IPS DF 4.7 (cell line): ENCODE data around the gene SLC38A6.

Experiments used
- DNase-seq: peaks from one replicate; pipeline ENCODE4 v3.0.0-alpha.2; 2013; ENCODE audit warnings: low spot score; ENCODE audit errors: extremely low read depth

The SLC38A6 gene

GRCh38 chr14:60980811-60981632 is at the start of gene SLC38A6, which contains the start of gene TRMT5:
Gene SLC38A6, plus strand, starts transcription at chr14:60981245. Its CDS starts 33 bp downstream, at chr14:60981278.
Gene TRMT5, minus strand, starts transcription at chr14:60981079. Its CDS starts 106 bp downstream, at chr14:60980973.
- DNase-seq = peak; percentile 74

- DNase-seq = no peak
Measured at GRCh38 chr14:60933920-60934655, 47.0 kb upstream of the SLC38A6 start.

GRCh38 chr14:60935319-60935718 is 45.7 kb upstream of the SLC38A6 start:
- DNase-seq = no peak

GRCh38 chr14:60943637-60944032 is 37.4 kb upstream of the SLC38A6 start:
- no peak for DNase-seq

- no peak for DNase-seq
Measured at GRCh38 chr14:60944204-60944603, 36.8 kb upstream of the SLC38A6 start.

GRCh38 chr14:60945984-60946383 is 35.1 kb upstream of the SLC38A6 start:
- DNase-seq = no peak

GRCh38 chr14:60946773-60947172 is 34.3 kb upstream of the SLC38A6 start:
- no peak for DNase-seq

GRCh38 chr14:60951776-60952435 is 29.1 kb upstream of the SLC38A6 start:
- no peak for DNase-seq

- no peak for DNase-seq
Measured at GRCh38 chr14:60956202-60956601, 24.8 kb upstream of the SLC38A6 start.

- DNase-seq = no peak
Measured at GRCh38 chr14:60956632-60957031, 24.4 kb upstream of the SLC38A6 start.

- DNase-seq = no peak
Measured at GRCh38 chr14:60958146-60958545, 22.9 kb upstream of the SLC38A6 start.

GRCh38 chr14:60963761-60964160 is 17.3 kb upstream of the SLC38A6 start:
- no peak for DNase-seq

GRCh38 chr14:60964904-60965303 is 16.1 kb upstream of the SLC38A6 start:
- DNase-seq = no peak

- no peak for DNase-seq
Measured at GRCh38 chr14:60965402-60965801, 15.6 kb upstream of the SLC38A6 start.

GRCh38 chr14:60968099-60968498 is 12.9 kb upstream of the SLC38A6 start:
- no peak for DNase-seq

GRCh38 chr14:60968671-60969070 is 12.4 kb upstream of the SLC38A6 start:
- DNase-seq = no peak

GRCh38 chr14:60970146-60970545 is 10.9 kb upstream of the SLC38A6 start:
- no peak for DNase-seq

- no peak for DNase-seq
Measured at GRCh38 chr14:60971271-60971670, 9.8 kb upstream of the SLC38A6 start.

GRCh38 chr14:60972295-60972694 is 8.8 kb upstream of the SLC38A6 start:
- DNase-seq = no peak

- no peak for DNase-seq
Measured at GRCh38 chr14:60973070-60973469, 8.0 kb upstream of the SLC38A6 start.

- no peak for DNase-seq
Measured at GRCh38 chr14:60974090-60974651, 6.9 kb upstream of the SLC38A6 start.

GRCh38 chr14:60975551-60975950 is 5.5 kb upstream of the SLC38A6 start:
- DNase-seq = no peak
